Mucosa of descending colon (tissue), 3 donors: ENCODE data around the gene SGK1. TPM values are rescaled to one million over a fixed set of nuclear protein-coding genes. Genes with fewer than 3 reads are reported as not detected.
"Not testable (repeated sequence)": the region's sequence is repeated elsewhere in the genome, so short reads cannot be mapped to it uniquely, and the experiment has no call there.

ENCODE experiments used
- ATAC-seq: fragments of 200-7000 bp; cut with Tn5 transposase; one replicate; pipeline ENCODE4 v1.9.1; 2020; ENCODE audit warnings: mild to moderate bottlenecking, moderate library complexity
- DNase-seq, 3 donors: peaks; one replicate each; pipeline ENCODE4 v3.0.0-alpha.2; 2020
- H3K36me3 ChIP-seq: fragments of 200-600 bp; one replicate; pipeline ENCODE4 v1.8.0; 2021; ENCODE audit warnings: low read depth, mild to moderate bottlenecking
- H3K4me1 ChIP-seq: fragments of 200-600 bp; one replicate; pipeline ENCODE4 v1.8.0; 2021; ENCODE audit warnings: low read depth, mild to moderate bottlenecking
- H3K4me3 ChIP-seq: fragments of 200-600 bp; one replicate; pipeline ENCODE4 v1.8.0; 2021; ENCODE audit warnings: mild to moderate bottlenecking
- H3K9me3 ChIP-seq: fragments of 200-600 bp; one replicate; pipeline ENCODE4 v1.8.0; 2021; ENCODE audit warnings: mild to moderate bottlenecking
- intact Hi-C, 2 donors: fragments of 100-400 bp; cut with DNase I in 1 of 2; cut with micrococcal nuclease in 1 of 2; formaldehyde crosslinking; loops; one replicate each; pipeline versions ENCODE4 v1.11.0 to v1.11.1; 2022; cut with DNase I, micrococcal nuclease
- total RNA-seq, 3 donors: library from RNA; stranded (reverse); fragmentation: NEBNext Ultra II Directional in 2 of 3; extraction: Animal tissue kit (Norgen Biotek cat#: 25700) in 2 of 3; gene quantifications; one replicate each; pipeline versions ENCODE4 v1.2.1 to v1.2.4, GENCODE V29; 2021 to 2023
- TF ChIP-seq, protein P1 (sequence below): fragments of 200-600 bp; IDR thresholded peaks from one replicate; pipeline ENCODE4 v1.8.0; 2022; ENCODE audit warnings: antibody characterized with exemption, mild to moderate bottlenecking
- donor health status: DM: no; HTN: no; CAD: no; lungs with moderate emphysema.
- donor health status: DM: no; HTN: no; CAD: no.
- donor health status: DM: no; HTN: yes; CAD: no.

SGK1 gene
- total RNA-seq, 3 donors from 2014 or later = 49.4 to 492 (median 55.0) TPM

DNA sequence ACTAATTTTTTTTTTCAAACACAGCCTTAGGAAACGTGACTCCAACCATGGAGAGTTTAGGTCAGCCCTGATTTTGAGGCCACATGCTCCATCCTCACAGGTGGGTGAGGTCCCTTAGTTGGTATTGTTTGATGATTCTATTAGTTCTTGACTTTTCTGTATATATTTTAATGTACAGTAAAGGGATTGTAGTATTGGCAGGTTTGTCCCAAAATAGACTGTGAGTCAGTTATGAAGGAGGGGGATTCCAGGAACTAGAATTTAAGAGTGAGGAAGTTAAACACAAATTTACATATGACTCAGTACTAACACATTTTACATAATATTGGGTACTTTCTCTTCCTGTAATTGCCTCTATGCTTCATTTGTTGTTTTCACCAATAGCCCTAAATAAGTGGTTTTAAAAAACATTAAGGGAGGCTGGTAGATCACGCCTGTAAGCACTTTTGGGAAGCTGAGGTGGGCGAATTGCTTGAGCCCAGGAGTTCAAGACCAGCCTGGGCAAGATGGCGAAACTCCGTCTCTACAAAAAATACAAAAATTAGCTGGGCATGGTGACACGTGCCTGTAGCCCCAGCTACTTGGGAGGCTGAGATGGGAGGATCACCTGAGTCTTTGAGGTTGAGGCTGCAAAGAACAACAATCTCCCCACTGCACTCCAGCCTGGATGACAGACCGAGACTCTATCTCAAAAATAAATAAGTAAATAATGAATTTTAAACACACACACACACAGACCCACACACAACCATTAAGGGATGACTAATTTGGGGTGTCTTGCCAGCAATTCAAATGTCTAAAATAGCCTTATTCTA is 81.8 kb downstream of the SGK1 start:
- no peak overlapping the region for H3K4me3 ChIP-seq
- peak; percentile 64 for ATAC-seq
- TF ChIP-seq, protein P1, sequence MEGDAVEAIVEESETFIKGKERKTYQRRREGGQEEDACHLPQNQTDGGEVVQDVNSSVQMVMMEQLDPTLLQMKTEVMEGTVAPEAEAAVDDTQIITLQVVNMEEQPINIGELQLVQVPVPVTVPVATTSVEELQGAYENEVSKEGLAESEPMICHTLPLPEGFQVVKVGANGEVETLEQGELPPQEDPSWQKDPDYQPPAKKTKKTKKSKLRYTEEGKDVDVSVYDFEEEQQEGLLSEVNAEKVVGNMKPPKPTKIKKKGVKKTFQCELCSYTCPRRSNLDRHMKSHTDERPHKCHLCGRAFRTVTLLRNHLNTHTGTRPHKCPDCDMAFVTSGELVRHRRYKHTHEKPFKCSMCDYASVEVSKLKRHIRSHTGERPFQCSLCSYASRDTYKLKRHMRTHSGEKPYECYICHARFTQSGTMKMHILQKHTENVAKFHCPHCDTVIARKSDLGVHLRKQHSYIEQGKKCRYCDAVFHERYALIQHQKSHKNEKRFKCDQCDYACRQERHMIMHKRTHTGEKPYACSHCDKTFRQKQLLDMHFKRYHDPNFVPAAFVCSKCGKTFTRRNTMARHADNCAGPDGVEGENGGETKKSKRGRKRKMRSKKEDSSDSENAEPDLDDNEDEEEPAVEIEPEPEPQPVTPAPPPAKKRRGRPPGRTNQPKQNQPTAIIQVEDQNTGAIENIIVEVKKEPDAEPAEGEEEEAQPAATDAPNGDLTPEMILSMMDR = no peak

GRCh38 chr6:134235334-134235733 is 82.6 kb downstream of the SGK1 start:
- H3K36me3 ChIP-seq, H3K4me1 ChIP-seq, ATAC-seq, DNase-seq, intact Hi-C loops, H3K4me3 ChIP-seq, H3K9me3 ChIP-seq: not testable (repeated sequence)

More for the DNA sequence above, 81.8 kb downstream of the SGK1 start:
- intact Hi-C loops = no loop called here
- H3K36me3 ChIP-seq = no peaks in the 10 kb centered on the region
- DNase-seq = no peak
- no peaks in the 10 kb centered on the region for H3K4me1 ChIP-seq
- H3K9me3 ChIP-seq = no peaks in the 10 kb centered on the region

GRCh38 chr6:134233180-134233955 is 84.5 kb downstream of the SGK1 start:
- intact Hi-C loops = no loop called here
- Histone ChIP-seq H3K4me3 (no peak overlapping the region), H3K36me3 (no peaks in the 10 kb centered on the region), H3K9me3 (no peaks in the 10 kb centered on the region), H3K4me1 (no peaks in the 10 kb centered on the region)
- ATAC-seq = no peak
- TF ChIP-seq, protein P1 = no peak
- no peak for DNase-seq

DNA sequence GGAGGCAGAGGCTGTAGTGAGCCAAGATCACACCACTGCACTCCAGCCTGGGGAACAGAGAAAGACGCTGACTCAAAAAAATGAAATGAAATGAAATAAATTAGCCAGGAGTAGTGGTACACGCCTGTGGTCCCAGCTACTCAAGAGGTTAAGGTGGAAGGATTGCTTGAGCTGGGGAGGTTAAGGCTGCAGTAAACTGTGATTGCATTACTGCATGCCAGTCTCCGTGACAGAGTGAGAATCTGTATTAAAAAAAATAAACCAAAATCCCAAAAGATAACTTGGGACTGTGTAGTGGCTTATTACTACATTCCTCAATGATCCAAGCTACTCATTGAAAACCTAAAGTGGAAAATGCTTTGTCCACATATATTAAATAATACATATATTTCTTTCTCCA is 87.0 kb downstream of the SGK1 start:
- H3K4me1 ChIP-seq = no peaks in the 10 kb centered on the region
- no peaks in the 10 kb centered on the region for H3K9me3 ChIP-seq
- intact Hi-C loops = no loop called here
- TF ChIP-seq, protein P1 = no peak
- no peaks in the 10 kb centered on the region for H3K36me3 ChIP-seq
- ATAC-seq = no peak
- DNase-seq = no peak
- no peak overlapping the region for H3K4me3 ChIP-seq

DNA sequence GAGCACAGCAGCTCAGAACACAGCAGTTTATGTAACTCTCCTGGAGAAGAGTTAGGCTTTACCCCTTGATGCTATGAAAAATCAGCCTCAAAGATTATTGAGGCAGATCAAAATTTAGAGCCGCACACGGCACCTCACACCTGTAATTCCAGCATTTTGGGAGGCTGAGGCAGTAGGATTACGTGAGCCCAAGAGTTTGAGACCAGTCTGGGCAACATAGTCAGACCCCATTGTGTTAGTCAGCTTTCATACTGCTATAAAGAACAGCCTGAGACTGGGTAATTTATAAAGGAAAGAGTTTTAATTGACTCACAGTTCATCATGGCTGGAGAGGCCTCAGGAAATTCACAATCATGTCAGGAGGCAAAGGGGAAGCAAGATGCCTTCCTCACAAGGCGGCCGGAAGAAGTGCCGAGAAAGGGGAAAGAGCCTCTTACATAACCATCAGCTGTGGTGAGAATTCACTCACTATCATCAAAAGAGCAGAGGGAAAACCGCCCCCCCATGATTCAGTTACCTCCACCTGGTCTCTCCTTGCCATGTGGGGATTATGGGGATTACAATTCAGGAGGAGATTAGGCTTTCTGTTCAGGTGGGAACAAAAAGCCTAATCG is 87.7 kb downstream of the SGK1 start:
- H3K9me3 ChIP-seq = no peaks in the 10 kb centered on the region
- no peaks in the 10 kb centered on the region for H3K4me1 ChIP-seq
- TF ChIP-seq, protein P1 = no peak
- no peaks in the 10 kb centered on the region for H3K36me3 ChIP-seq
- ATAC-seq (peak; percentile 31), DNase-seq (peak in 1 of 3 donors; percentile 27)
- H3K4me3 ChIP-seq = no peak overlapping the region
- intact Hi-C loops = no loop called here

DNA sequence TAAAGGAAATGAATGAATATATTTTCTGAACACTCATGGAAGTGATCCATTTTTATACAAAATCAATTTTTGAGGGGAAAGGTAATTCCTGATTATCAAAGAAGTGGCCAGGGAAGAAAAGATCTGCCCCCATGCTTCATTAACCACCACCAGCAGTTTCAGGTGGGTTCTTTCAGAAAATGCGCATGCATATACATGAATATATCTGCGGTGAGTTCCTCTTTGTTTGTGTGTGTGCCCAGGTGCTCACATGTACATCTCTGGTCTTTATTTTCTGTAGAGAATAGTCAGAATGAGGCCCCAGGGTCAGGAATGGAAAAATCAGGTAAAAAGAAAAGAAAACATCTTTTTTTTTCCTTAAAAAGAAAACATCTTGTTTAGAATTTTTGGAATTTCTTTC is 88.4 kb downstream of the SGK1 start:
- intact Hi-C loops = no loop called here
- H3K4me3 ChIP-seq = no peak overlapping the region
- TF ChIP-seq, protein P1 = no peak
- DNase-seq (no peak), ATAC-seq (no peak)
- H3K4me1 ChIP-seq = no peaks in the 10 kb centered on the region
- H3K9me3 ChIP-seq = no peaks in the 10 kb centered on the region
- no peaks in the 10 kb centered on the region for H3K36me3 ChIP-seq
